Kidney capillary endothelial cell (primary cell): ENCODE data around the gene MAPKAPK2.

Source experiments
- DNase-seq: peaks from one replicate; pipeline ENCODE4 v3.0.0-alpha.2; 2018; ENCODE audit warnings: low spot score

MAPKAPK2 gene

DNA sequence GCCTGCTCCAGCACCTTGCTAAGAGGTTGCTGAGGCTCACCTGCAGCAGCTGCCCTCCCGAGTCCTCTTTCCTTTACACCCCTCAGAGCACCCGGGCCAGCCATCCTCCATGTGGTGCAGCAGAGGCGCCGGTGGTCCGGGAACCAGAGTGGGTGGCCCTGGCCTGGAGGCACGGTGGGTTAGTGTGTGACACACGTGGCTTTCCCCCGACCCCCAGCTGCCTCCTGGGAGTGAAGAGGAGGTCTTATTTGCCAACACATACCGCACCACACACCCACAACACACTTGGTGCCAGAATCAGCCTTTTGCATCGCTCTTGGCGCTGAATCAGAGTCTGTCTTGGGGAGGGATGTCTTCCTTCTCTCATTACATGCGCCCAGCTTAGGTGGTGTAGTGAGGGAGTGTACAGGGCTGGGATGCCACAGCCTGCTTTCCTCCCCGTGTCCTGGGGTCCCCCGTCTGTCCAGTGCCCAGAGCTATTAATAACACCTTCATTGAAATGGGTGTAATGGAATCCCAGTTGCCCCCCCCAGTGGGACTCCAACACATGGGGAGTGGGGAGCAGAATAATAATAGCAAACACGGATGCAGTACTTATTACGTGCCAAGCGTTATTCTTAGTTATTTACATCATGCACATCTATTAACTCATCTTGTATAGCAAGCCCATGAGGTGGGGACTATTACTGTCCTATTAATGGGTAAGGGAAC is 38.2 kb downstream of the MAPKAPK2 start:
- no peak for DNase-seq

DNA sequence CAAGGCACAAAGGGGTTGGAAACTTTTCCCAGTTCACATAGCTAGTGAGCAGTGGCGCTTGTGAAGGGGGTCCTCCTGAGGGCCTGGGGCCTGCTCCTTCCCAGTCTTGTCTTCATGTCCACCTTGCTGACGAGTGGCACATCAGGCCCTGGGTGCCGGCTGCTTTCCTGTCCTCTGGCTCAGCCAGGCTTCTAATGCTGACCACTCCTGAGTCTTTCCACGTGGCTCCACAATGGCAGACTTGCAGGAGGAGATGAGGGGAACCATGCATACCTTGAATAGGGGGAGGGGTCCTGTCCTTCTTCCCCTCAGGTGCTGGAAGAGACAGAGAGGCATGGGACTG is 38.7 kb downstream of the MAPKAPK2 start:
- no peak for DNase-seq

DNA sequence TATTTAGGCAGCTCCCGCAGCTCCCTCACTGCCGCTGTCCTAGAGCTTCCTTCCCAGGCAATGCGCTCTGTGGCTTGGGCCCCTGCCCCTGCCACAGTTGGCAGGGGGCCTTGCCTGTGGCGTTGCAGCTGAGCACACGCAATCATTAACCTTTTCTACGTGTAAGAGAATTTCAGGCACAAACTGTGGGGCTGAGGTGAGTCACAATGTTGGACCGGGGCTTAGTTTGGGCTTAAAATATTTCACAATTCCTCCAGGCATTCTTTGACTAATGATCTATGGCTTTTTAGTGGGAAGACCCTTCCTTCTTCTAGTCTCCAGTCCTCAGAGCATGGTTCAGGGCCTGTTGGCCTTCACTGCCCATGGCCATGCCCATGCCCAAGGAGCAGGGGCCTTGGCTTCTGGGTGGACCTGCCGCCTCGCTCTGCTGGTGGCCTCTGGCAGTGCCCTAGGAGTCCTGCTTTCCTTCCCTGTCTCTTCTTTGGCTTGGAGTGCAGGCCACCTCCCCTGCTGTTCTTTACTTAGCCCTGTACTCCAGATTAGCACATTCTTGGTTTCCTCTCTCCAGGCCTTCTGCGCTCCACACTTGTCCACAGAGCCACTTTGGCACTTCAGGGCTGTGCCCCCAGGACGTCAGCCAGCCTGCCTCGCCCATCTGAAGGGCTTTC is 39.2 kb downstream of the MAPKAPK2 start:
- no peak for DNase-seq

DNA sequence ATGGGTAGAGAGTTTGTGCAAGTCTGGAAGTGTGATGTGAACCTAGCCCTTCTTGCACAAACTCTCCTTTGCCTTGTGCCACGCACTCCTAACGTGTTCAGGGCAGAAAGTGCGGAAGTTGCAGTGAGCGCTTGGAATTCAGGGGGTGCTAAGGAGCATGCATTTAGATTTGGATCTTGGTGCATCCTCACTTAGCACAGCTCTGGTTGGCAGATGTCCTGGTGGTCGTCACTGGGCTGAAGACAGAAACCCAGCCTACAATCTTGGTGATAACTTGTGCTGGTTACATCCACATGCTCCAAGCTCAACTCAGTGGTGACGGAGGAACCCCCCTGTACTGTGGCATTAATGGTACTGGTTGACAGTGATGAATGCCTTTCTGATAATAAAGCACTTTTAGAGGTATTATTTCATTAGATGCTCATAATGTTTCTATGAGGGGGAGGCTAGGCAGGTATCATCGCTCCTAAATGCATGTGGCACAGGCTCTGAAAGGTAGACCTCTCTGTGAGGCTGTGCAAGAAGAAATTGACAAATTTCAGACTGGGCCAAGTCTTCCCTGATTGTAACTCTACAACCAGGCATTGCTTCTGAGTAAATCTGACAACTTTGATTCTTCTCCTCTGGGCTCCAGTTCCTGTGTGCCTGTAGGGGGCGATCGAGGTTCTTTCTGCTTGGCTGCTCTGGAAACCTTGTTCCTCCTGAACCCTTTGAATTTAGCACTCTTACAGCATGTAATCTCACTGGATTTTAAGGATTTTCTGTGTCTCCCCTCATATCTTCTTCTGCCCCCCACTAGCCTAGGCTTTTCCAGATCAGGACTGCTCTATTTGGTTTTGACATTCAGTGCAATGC is 40.6 kb downstream of the MAPKAPK2 start:
- DNase-seq = peak; percentile 33

DNA sequence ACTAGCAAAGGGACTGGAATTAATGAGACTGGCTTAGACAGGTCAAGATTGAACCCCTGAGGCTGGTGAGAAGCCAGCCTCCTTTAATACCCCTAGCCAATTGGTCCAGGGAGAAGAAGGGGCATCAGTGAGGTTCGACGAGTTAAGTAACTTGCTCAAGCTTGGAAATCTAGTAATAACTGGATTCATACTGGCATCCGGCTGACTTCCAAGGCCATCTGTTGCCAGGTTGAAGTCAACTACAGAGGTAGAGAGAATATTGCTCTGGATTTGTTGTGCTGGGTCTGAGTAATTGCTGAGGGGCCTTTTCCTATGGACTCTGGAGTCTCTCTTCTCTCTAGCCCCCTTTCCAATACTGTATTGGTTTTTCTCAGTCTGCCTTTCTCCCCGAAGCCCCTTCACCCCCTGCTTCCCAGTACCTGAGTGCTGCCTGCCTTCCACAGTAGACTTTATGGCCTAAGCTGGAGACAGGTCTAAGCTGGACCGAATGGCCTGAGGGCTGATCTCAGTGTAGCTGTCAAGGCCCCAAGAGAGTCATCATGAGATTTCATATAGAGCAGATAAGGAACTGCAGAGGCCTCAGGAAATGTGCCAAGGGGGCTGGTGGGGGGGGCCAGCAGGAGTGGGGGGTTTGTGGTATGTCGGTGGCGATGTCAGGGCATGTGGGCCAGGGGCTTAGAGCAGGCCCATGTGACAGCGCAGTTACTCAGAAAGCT is 43.4 kb downstream of the MAPKAPK2 start:
- DNase-seq = no peak

DNA sequence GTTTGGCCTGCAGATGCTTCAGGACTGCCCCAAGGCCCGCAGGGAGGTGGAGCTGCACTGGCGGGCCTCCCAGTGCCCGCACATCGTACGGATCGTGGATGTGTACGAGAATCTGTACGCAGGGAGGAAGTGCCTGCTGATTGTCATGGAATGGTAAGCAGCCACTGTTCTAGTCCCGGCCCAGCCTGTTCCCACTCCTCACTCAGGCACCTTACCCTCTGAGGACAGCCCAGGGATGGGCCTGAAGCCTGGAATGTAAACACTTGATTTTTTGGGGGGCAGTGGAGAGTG is 43.9 kb downstream of the MAPKAPK2 start:
- DNase-seq = no peak

DNA sequence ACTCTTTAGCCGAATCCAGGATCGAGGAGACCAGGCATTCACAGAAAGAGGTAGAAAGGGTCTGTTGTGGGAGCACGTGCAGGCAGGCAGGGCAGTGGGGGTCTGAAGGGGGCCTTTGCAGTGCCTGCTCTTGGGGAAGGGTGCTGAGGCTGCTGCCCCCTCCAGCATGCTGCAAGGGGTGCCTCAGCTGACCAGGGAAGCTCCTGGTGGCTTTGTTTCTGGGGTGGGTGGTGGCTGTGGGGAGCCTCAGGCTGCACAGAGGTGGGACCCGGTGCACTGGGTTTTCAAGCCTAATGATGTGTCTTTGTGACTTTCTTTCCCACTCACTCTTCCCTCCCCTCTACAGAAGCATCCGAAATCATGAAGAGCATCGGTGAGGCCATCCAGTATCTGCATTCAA is 44.3 kb downstream of the MAPKAPK2 start:
- no peak for DNase-seq

DNA sequence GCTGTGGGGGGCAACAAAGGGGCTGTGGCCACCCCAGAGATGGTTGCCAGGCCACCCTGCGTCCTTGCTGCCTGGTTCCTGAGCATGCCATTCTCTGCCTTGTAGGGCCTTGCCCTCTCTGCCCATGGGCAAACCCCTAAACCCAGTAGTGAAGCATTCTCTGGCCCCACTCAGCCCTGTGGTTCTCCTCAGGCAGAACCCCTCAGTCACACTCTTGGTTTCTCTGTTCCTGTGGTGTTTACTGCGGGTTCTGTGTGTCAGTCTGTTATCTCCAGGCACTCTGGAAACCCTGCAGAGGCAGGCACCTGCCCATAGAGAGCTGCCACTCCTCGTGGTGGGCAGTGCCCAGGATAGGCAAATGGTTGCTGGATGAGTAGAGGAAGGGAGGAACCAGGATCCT is 44.8 kb downstream of the MAPKAPK2 start:
- DNase-seq = no peak

DNA sequence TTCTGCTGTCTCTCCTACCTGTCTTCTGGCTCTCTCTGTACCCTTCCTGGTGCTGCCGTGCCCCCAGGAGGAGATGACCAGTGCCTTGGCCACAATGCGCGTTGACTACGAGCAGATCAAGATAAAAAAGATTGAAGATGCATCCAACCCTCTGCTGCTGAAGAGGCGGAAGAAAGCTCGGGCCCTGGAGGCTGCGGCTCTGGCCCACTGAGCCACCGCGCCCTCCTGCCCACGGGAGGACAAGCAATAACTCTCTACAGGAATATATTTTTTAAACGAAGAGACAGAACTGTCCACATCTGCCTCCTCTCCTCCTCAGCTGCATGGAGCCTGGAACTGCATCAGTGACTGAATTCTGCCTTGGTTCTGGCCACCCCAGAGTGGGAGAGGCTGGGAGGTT is 47.8 kb downstream of the MAPKAPK2 start:
- DNase-seq = no peak

DNA sequence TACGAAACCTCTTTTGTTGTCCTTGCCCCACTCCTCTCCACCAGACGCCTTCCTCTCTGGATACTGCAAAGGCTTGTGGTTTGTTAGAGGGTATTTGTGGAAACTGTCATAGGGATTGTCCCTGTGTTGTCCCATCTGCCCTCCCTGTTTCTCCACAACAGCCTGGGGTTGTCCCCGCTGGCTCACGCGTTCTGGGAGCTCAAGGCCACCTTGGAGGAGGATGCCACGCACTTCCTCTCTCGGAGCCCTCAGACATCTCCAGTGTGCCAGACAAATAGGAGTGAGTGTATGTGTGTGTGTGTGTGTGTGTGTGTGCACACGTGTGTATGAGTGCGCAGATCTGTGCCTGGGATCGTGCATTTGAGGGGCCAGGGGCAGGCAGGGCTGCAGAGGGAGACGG is 48.3 kb downstream of the MAPKAPK2 start:
- DNase-seq = no peak

DNA sequence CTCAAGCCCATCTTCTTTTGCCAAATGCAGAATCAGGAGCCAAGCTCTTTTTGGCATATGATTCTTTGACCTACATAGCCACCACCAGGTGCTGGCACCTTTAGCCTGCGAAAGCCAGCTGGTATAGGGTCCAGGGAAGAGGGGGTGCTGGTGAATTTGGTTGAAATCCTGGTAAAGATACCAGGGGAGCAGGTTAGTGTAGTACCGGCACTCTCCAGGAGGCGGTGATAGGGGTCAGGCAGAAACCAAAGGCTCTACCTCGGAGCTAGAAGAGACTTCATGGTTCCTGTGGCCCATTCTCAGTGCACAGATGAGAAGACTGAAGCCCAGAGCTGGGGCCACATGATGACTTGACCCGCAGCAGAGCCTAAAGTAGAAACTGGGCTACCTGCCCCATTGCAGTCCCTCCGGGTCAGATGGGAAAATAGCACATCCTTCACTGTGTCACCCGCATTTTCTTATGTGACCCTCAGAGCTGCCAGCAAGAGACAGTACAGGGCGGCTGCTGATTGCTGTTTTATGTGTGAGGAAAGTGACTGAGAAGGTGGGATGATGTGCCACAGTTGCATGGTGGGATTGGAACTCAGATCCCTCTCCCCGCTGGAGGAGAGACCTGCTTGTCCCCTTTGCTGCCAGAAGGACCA is 49.9 kb downstream of the MAPKAPK2 start:
- DNase-seq = no peak

DNA sequence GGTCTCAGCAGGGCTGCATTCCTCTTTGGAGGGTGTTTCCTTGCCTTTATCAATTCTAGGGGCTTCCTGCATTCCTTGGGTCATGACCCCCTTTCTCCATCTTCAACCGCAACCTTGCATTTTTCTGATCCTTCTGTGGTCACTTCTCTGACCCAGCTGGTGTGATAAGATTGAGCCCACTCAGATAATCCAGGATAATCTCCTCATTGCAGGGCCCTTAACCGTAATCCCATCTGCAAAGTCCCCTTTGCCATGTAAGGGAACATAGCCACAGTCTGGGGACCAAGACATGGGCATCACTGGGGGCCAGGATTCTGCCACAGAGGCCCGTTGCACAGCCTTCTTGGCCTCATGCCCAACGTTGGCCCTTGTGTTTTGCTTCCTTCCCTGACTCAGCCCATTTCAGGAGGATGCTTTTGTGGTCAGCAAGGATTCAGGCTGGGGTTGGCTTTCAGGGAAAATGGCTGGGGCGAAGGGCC is 50.9 kb downstream of the MAPKAPK2 start:
- no peak for DNase-seq

DNA sequence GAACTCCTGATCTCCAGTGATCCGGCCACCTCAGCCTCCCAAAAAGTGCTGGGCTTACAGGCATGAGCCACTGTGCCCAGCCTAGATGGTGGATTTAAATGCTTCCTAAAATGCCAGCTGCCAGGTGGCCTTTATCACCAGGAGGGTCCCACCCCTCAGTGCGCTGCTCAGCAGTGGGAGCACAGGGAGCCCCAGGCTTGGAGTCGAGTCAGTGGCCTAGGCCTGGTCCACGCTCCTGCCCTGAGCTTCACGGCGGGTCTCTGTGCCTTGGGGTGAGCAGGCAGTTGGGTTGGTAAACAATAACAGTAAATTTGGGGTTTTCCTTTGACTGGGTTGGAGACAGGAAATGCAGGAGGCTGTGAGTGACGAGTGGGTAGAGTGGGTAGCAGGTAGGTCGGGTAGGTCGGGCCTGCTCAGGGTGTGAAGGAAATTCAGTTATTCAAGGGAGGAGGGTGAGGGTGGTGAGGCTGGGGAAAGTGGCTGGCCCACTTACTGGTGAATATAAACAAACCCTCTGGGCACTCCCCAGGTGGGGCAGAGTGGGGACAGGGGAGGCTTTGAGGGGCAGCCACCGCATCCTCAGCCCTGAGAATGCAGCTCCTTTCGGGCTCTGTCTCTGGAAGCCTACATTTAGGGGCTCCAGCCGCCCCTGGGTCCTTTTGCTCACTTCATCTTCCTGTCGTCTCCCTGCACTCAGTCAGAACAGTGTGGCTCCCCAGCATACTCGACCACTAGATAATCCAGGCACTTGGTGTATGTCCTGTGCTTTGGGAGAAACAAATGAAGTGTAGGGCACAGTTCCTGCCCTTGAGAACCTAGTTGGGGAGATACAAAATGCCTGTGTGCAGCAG is 52.4 kb downstream of the MAPKAPK2 start:
- no peak for DNase-seq

DNA sequence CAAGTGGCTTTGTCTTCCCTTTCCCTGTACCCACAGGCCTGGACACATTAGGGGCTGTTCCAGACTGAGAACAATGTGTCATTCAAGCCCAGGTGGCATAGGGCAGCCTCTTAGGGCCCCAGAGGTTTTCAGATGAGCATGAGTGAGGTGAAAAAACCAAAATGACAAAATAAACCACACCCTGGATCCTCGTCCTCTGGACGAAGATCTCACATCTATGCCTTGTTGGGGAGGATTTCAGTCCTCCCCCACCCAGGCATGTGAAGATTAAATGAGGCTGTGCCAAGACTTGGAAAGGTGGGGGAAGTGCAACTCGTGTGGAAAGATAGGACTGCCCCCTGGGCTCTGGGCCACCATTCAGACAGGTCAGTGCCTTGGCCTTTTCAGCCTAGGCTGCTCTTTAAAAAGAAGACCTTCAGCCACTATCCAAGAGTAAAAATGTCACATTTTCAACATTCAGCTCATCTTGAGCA is 53.1 kb downstream of the MAPKAPK2 start:
- DNase-seq = no peak

DNA sequence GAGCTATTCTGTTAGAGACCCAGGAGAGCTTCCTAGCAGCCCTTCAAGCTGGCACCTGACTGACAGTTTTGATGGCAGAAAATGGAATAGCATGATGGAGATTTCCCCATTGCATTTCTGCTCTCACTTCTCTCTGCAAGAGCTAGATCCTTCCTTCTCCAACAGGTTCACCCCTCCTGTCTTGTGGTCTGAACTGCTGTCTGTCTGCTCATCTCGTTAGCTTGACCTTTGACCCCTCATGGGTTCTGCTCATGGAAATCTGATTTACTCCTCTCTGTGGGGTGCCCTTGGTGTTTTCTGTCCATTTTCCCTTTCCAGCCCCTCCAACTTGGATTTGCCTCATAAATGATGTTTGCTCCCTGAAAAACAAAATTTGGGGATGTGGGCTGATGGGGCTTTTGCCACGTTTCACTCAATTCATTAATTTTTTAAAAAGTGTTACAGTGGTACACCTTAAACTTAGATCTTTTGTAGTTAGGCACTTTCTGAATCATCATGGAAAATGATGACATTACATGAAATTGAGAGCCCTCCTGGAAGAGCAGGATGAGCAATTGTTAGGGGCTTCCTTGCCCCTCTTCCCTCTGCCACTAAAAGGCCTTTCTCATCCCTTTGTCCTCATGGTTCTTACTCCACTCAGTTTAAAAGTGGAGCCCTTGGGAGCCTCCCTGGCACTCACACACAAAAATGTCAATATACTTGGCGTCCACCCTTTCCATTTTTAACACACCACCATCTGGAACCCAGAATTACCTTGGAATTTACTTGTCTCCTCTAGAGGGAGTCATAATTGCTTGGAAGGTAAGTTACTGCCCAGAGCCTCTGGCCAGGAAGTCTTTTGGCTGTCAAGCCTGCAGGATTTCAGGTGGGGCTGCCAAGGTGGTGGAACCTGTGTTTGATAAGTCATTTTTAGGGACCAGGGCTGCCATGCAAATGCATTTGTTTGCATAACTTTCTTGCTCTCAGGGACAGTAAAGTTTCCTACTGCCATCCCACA is 54.0 kb downstream of the MAPKAPK2 start:
- no peak for DNase-seq

DNA sequence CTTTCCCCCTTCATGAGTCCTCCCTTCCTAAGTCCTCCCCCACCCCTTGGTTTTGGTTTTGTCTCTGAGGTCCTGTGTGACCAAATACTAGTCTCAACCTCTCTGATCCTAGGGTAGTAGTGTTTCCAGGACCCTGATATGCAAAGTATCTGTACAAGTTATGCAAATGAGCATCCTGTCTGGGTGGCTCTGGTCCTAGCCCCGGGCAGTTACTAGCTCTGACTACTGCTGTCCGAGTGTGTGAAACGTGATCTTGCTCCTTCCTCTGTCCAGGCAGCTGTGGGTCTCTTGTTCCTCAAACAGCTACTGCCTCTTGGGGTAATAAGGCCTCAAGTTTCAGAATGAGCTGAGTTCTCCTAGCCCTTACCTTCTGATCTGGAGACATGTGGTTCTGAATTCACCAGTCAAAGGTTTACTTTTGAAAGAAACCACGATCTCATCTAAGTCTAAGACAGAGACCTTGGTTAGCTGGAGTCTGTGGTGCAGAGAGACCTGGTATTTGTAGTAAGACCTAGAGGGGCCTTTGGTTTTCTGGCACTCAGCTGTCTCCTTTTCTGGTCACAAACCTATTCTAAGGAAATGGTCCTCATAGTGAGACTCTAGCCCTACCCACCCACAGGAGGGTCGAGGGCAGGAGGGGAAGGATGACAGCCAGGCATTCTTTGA is 54.8 kb downstream of the MAPKAPK2 start:
- DNase-seq = no peak

DNA sequence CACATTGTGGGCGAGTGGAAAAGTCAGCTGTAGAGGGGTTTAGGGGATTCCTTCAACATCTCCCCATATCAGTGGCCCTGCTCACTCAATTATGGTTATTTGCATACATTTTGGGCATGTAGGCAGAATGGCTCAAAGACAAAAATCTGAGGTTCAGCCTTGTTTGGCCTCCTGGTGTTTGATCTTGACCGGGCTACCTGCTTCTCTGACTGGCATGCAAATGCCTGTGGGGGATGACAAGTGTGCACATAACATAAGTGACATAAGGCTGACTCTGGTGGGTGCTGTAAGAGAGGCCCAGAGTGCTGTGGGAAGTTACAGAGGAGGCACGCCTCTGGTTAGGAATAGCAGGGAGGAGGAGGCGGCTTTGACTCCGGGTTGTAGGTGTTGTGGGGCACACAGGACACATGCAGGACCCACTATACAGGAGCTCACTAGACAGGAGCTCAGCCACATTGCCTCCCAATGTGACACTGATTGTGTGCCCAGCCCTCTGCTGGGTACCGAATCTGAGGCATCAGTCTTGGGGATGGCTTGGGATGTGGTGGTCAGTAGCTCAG is 56.5 kb downstream of the MAPKAPK2 start:
- DNase-seq = no peak

DNA sequence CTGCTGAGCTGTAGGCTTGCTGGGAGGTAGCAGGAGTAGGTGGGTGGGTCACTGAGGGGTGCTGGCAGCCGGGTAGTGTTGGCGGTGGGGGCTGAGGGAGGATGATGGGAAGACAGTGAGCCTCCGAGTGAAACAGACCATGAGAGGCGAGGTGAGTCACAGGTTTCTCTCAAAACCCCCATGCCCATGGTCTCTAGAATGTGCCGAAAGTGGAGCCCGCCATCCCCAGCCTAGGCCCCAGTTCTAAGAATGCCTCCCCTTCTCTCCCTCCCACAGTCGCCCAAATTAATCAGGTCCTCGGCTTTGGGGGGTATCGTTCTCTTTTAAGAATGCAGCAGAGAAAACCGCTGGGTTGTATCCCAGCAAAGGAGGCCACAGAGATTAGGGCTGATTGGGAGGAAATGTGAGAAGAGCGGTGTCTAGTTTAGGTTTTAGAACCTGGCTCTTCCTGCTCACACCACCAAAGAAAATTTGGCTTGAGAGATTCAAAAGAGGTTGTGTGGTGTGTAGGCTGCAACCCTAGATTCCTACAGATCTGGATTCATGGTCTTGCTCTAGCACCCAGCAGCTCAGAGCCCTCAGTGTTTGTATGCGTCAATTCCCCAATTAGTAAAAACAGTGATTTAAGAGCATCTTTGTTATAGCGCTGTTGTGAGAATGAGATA is 58.1 kb downstream of the MAPKAPK2 start:
- no peak for DNase-seq
